ENCODE data around the gene LYPD4.
"Not testable (repeated sequence)": the region's sequence is repeated elsewhere in the genome, so short reads cannot be mapped to it uniquely, and the experiment has no call there.

LYPD4 gene

GRCh38 chr19:41801792-41802211 lies 42.7 kb downstream of the LYPD4 start:
- DNase-seq (ENCODE audit: low read depth in 2 of 2, low spot score in 1 of 2), result no peak

- DNase-seq (ENCODE audit: low read depth in 2 of 2, low spot score in 1 of 2), result no peak
Observed at GRCh38 chr19:41801031-41801430, 43.5 kb downstream of the LYPD4 start.

GRCh38 chr19:41799444-41800000 lies 45.0 kb downstream of the LYPD4 start:
- DNase-seq (ENCODE audit: low read depth in 2 of 2, low spot score in 1 of 2), result no peak

- no peak for DNase-seq (ENCODE audit: low read depth in 2 of 2, low spot score in 1 of 2)
Observed at GRCh38 chr19:41796901-41797300, 47.6 kb downstream of the LYPD4 start.

- DNase-seq (ENCODE audit: low read depth in 2 of 2, low spot score in 1 of 2), result no peak
Observed at GRCh38 chr19:41796362-41796761, 48.1 kb downstream of the LYPD4 start, which contains the start of gene CEACAM3. Gene CEACAM3 (plus strand): TSS chr19:41796587. CDS start chr19:41796678, 91 bp downstream.

GRCh38 chr19:41795031-41795461 lies 49.4 kb downstream of the LYPD4 start:
- DNase-seq (ENCODE audit: low read depth in 2 of 2, low spot score in 1 of 2), result peak; percentile 23 to 27

GRCh38 chr19:41793414-41793727 lies 51.1 kb downstream of the LYPD4 start:
- DNase-seq (ENCODE audit: low read depth in 2 of 2, low spot score in 1 of 2), result no peak

GRCh38 chr19:41792513-41793413 lies 51.7 kb downstream of the LYPD4 start:
- peak in 1 of 2 donors; percentile 14 for DNase-seq (ENCODE audit: low read depth in 2 of 2, low spot score in 1 of 2)

GRCh38 chr19:41789053-41789452 lies 55.4 kb downstream of the LYPD4 start:
- not testable (repeated sequence) for DNase-seq (ENCODE audit: low read depth in 2 of 2, low spot score in 1 of 2)

GRCh38 chr19:41788518-41788917 lies 56.0 kb downstream of the LYPD4 start:
- not testable (repeated sequence) for DNase-seq (ENCODE audit: low read depth in 2 of 2, low spot score in 1 of 2)

Data from stimulated activated CD8-positive, alpha-beta memory T cell treated with anti-CD3 and anti-CD28 coated beads, Interleukin-4, amount 100 ng/mL, for 4 hours (primary cell).